ENCODE results near the gene SNED1.

DNA sequence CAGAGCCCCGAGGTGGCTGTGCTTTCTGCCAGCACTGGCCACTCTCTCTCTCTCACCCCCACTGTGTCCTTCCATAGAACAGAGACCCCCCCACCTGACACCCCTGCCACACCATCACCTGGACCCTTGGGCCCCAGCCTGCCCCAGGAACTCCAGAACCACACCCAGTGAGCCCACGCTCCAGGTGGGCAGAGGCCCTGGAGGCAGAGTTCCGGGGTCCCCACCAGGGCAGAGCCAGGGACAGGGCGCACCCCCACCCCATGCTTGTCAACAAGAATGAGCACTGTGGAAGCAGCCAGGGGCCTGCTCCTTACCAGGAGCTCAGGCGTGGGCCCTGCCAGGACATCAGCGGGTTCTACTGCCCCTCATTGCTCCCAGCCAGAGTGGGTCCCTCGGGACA lies 136.3 kb downstream of the SNED1 start:
- TF ChIP-seq GABPA (IDR thresholded peaks at IDR 0.05 in 1 of 2, conservative IDR thresholded peaks at IDR 0.05 in 1 of 2) (no peak), SP1 (IDR thresholded peaks at IDR 0.05) (no peak), EGR1 (IDR thresholded peaks at IDR 0.05; ENCODE audit: low read depth in 2 of 2) (no peak)
- TF ChIP-seq, protein P1, sequence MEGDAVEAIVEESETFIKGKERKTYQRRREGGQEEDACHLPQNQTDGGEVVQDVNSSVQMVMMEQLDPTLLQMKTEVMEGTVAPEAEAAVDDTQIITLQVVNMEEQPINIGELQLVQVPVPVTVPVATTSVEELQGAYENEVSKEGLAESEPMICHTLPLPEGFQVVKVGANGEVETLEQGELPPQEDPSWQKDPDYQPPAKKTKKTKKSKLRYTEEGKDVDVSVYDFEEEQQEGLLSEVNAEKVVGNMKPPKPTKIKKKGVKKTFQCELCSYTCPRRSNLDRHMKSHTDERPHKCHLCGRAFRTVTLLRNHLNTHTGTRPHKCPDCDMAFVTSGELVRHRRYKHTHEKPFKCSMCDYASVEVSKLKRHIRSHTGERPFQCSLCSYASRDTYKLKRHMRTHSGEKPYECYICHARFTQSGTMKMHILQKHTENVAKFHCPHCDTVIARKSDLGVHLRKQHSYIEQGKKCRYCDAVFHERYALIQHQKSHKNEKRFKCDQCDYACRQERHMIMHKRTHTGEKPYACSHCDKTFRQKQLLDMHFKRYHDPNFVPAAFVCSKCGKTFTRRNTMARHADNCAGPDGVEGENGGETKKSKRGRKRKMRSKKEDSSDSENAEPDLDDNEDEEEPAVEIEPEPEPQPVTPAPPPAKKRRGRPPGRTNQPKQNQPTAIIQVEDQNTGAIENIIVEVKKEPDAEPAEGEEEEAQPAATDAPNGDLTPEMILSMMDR (IDR thresholded peaks at IDR 0.05; ENCODE audit: low read depth, low read length, missing input control) = no peak
